ENCODE data around the gene CBR4.

Gene CBR4

DNA sequence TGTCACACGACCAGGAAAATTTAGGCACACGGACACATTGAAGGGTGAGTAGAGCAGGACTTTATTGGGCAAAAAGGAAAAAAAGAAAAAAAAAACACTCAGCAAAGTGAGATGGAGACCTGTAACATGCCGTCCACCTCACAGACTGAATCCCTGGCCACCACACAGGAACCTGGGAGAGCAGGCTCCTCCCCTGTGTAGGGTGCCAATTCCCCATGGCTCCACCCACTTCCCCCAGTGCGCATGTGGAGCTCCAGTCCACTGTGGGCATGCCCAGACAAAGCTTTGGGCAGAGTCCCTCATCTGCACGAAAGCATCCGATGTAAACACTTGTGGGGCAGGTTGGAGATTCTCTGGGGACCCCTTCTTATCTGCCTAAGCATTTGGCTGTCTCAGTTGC is 23.6 kb upstream of the CBR4 start:
- no peak for DNase-seq (ENCODE audit: low spot score)

DNA sequence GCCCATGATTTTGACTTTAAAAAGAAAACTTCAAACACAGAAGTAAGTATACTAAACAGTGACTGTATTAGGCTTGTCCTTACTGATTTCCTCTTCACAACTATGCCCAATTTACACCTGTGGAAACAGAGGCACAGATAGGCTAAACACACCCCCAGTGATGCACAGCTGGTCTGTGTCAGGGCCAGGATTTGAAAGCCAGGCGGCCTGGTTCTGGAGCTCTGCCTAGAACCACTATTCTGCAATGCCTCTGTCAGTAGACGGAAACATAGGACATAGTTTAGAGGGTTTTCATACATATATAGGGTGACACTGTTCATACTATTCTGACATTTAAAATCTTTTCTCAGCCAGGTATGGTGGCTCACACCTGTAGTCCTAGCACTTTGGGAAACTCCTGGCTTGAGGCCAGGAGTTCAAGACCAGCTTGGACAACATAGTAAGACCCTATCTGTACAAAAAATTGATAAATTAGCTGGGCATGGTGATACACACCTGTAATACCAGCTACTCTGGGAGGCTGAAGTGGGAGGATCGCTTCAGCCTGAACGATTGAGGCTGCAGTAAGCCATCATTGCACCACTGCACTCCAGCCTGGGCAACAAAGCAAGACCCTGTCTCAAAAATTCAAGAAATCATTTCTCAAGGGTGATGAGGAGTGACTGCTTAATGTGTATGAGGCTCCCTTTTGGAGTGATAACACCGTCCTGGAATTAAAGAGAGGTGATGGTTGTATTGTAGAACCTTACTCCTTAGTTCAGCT is 23.0 kb upstream of the CBR4 start:
- DNase-seq (ENCODE audit: low spot score) = no peak

DNA sequence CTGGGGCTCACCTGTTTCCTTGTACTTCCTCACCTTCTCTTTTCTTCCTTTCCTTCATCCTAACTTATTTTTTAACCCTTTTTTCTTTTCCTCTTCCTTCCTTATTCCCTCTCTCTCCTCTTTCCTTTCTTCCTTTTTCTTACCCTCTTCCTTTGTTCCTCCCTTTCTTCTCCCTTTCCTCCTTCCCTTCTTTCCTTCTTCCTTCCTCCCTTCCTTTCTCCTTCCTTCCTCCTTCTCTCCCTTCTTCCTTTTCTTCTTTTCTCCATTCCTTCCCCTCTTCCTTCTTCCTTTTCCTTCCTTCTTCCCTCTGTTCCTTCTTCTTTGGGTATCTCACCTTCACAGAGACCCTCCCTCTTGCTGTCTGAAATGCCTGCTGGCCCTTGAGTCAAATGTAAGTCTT is 22.1 kb upstream of the CBR4 start:
- DNase-seq (ENCODE audit: low spot score) = no peak

DNA sequence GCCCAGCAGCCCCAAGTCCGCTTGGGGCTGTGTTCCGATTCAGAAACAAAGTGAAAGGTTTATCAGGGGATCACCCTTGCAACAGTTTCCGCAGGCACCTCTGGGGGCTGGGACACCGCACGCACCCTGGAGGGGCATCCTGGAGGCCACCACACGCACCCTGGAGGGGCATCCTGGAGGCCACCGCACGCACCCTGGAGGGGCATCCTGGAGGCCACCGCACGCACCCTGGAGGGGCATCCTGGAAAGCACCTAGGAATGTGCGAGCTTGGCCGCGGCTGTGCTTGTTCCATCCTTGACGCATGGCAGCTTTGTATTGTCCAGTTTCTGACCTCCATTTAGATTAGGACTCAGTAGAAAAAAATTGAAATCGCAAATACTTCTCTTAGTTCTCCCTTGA is 21.3 kb upstream of the CBR4 start:
- DNase-seq (ENCODE audit: low spot score) = no peak

DNA sequence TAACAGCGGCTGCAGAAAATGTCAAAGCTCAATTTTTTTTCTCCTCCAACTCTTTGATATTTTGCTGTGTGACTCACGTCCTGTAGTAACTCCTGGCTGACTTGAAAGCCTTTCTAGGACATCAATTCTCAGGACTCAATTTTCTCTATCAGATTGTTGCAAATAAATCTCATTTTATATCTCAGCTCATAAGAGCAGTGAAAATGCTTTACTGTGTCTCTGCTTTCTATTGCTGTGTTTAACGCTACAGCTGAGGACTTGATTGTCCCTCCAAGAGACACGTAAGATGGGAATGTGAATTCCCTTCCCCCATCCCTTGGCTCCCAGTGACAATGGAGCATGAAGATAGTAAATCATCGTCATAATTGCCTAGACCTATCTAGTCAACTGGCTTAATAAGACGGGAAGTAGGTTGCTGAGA is 20.5 kb upstream of the CBR4 start:
- DNase-seq (ENCODE audit: low spot score) = no peak

DNA sequence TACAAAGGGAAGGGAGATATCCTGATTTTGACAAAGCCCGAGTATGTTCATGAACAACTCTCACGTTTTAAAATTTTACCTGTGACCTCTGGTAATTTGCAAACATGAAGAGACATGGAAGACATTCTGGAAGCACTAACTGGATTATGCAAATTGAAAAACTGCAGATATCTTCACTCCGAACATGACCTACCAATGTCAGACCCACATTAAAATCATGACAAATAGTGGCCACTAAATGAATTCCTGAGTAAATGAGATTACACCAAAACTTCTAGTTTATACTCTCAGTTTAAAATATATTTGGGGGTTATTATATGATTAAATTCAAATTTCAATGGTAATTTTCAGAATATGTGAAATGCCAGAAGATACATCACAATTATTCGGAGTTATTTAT is 19.9 kb upstream of the CBR4 start:
- DNase-seq (ENCODE audit: low spot score) = no peak

DNA sequence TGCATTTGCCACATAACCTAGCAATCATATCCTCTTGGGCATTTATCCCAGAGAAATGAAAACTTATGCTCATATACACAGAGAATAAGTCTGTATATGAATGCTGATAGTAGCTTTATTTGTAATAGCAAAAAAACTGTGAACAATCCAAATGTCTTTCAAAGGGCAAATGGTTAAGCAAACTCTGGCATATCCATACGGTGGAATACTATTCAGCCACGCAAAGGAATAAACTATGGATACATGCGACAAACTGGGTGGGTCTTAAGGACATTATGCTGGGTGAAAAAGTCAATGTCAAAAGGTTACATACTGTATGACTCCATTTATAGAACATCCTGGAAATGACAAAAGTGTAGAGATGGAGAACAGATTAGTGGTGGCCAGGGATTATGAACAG is 17.6 kb upstream of the CBR4 start:
- no peak for DNase-seq (ENCODE audit: low spot score)

DNA sequence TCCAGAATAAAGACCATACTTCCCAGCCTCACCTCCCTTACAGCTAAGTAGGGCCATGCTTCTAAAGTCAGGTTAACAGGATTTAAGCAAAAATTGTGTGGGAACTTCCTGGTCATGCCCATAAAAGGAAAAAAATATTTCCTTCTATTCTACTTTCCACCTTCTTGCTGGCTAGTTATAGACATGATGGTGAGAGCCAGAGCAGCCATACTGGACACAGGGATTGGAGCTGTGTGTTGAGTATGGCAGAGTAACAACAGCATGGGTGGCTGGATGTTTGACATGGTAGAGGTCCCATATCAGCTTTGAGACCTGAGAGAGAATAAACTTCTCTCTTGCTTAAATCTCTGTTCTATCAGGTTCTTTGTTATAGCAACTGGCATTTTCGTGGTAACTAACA is 15.1 kb upstream of the CBR4 start:
- DNase-seq (ENCODE audit: low spot score) = no peak

DNA sequence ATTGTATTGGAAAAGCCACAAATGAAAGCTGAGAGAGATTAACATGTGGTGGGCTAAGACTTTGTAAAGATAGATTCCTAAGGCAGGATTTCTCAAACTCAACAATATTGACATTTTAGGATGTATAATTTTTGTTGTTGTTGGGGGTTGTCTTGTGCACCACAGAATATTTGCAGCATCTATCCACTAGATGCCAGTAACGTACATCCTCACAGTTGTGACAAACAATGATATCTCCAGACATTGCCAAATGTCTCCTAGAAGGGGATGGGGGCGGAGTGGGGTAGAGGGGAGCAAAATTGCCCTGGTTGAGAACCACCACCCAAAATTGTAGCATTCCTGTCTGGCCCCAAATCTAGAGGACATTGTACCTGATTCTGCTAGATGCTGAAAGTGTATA is 14.7 kb upstream of the CBR4 start:
- peak; percentile 68 for DNase-seq (ENCODE audit: low spot score)

DNA sequence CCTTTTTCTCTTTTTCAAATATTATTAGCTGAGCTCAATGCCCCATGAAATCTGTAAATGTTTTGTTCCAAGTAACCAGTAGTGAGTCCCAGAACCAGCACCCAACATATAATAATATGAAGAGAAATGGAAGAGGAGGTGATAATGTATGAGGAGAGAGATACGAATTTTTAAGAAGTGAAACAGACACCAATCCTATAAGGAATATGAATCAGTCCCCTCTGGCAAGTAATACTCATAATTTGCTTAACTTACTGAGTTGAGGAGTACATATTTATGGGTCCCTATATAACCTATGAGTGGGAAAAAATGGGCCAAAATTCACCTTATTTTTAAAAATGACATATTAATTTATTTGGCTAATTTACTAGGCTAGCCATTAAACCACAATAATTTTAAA is 8.4 kb upstream of the CBR4 start:
- DNase-seq (ENCODE audit: low spot score) = no peak

DNA sequence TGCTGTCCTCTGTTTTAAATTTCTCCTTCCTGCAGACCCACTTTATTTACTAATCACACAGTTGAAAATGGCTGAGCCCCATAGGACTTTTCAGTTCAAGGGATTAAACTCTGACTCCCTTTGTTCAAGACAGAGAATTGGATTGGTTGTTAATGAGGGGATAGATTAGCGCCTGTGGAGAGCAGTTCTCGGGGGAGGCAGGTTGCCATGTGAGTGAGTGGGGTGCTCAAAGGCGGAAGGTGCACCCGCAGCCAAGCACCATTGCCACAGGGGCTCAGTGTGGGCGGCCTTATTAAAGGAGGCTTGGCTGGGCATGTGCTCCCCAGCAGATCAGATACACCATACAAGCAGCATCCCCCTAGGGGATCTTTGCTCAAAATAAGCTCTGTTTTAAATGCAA is 7.9 kb upstream of the CBR4 start:
- DNase-seq (ENCODE audit: low spot score) = no peak

DNA sequence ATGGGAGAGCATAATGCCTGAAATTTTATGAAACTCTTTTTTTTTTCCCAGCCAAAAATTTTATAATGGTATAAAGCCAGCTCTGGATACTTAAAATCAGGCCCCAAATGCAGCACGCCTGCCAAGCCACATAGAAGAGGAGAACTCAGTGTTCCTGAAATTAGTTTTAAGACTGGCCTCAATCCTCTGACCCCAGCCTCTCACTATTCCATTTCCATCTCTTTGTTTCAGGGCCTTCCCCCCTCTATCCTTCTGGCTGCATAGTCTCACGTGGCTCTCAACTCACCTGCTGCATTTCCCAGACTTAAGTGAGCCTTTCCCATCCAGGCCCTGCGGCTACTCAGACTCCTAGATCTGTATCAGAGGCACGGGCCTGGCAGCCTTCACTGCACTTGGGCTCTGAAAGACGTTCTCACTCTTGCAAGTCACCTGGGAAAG is 5.2 kb upstream of the CBR4 start:
- DNase-seq (ENCODE audit: low spot score) = no peak

DNA sequence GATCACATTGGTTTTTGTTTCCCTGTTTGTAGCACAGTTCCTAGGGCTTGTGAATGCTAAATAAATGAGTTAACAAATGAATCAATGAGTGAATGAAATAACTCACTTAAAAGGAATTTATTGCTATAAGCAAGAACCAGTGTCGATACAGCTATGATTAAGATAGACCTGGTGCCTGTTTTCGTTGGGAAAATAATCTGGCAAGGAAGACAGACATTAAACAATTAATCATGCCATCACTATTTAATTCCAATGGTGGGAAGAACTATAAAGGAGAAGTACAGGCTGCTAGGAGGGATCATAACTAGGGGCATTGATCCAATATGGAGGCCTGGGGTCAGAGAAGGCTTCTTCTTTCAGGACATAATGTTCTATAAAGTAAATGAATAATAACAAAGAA is 4.5 kb upstream of the CBR4 start:
- no peak for DNase-seq (ENCODE audit: low spot score)

DNA sequence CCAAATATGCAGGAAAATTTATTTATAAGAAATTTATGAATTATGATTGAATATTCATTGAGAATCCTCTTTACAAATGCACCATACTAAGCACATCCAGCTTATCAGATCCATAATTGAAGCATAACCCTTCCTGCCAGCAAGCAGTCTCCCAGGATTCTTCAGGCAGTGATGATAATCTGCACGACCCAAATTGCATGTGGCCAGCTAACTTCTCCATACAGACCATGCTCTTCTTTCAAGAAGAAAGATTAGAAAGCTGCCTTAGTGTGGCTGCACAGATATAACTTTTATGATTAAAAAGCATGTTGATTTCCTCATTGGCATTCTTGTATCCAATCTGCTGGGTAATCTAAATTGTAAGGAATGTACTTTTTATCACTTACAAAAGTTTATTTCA is 3.3 kb upstream of the CBR4 start:
- DNase-seq (ENCODE audit: low spot score) = no peak

DNA sequence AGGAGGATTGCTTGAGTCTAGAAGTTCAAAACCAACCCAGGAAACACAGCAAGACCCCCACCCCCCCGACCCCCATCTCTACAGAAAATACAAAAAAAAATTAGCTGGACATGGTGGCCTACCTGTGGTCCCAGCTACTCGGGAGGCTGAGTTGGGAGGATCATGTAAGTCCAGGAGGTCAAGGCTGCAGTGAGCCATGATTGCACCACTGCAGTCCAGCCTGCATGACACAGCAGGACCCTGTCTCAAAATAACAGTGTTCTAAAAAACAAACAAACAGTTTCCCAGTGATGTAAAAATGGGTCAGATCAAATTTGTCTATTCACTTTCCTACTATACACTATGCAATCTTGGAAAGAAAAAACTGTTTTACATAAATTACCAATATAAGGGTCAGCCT is 2.0 kb upstream of the CBR4 start:
- no peak for DNase-seq (ENCODE audit: low spot score)

DNA sequence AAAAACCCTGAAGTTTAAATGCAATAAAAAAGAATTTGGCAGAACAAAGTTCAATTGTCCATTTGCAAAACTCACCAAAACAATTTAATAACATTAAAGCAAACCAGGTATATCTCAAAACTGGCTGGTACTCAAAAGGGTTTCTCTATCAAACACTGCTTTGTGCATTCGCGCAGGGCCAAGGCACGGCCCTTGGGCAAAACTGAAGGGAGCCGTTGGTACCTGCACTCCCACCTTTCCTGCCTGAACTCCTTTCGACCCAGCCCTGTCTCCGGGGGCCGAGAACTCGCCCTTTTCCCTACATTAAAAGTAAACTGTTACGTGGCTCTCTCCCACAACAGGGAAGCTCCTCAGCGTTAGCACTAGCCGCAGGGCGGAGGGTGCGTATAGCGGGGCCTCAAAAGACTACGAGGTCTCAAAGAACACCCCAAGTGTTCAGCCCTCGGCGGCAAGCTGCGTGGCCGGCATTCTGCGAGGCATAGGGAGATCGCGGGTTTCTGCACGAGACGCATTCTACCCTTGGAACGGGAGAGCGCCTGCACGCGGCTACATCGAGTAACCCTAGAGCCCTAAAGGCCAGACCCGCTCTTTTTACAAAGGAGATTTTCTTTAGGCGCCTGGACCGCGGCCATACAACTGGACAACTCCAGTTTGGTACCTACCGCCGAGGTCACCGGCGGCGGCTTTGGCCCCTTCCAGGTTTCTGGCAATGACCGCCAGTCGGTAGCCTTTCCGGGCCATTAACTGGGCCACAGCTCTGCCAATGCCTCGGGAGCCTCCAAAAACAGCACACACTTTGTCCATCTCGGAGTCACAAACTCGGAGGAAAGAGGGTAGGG is 550 bp downstream of the CBR4 start:
- DNase-seq (ENCODE audit: low spot score) = peak; percentile 74

DNA sequence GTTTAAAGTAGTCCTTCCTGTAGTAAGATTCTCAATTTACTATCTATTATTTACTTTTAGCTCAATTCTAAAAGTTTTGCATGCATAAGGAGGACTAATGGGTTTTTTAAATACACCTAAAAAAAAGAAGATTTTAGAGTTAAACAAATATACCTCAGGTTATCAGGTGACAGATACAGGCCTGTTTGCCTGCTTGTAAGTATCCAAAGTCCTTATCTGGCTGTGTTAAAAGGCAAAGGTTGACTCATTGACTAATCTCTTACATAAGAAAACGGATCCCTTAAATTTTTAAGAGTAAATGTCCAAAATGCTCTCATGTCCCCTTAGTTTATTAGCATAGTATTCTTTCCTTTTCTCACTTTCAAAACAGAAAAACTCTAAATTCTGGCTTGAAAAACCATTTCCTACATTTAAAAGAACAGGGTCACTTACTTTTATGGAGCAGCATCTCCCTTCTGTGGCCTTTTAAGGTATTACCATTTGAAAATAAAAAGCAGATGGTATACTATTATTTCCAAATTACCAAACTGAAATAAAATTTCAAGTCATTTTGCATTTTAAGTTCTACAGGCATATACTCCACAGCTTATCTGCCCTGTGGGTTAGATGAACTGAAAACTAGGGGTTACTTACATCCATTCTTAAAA is 4.5 kb downstream of the CBR4 start:
- no peak for DNase-seq (ENCODE audit: low spot score)

DNA sequence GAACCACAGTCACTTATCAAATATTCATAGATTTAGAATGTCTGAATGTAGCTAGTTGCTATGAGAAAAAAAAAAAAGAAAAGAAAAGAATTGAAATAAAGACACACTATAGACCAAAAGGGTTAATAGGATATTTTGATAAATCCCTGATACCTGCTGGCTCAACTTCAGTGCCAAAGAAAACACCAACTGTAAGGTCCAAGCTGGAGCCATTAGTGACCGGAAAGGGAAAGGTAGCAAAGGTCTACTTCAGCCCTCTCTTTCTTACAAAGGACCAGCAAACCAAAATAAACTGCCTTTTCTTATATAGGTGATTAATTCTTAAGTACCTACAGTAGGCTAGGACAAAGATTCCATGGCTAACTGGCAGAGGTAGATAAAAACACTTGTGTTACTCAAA is 9.7 kb downstream of the CBR4 start:
- no peak for DNase-seq (ENCODE audit: low spot score)

DNA sequence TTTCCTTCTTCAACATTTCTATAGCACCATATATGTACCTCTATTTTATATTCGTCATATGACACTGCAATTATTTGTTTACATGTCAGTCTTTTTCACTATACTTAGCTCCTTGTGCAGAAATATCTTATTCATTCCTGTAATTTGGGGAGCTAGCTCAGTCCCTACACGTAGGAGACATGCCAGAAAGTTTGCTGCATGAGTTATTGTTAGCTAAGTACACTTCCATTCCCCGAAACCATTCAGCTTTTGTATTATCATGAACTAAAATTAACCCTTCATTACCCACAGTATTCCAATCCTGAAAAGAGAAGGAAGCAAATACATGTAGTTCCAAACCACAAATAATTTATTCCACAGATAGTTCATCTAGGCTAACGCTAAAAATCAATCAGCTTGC is 10.2 kb downstream of the CBR4 start:
- DNase-seq (ENCODE audit: low spot score) = no peak

DNA sequence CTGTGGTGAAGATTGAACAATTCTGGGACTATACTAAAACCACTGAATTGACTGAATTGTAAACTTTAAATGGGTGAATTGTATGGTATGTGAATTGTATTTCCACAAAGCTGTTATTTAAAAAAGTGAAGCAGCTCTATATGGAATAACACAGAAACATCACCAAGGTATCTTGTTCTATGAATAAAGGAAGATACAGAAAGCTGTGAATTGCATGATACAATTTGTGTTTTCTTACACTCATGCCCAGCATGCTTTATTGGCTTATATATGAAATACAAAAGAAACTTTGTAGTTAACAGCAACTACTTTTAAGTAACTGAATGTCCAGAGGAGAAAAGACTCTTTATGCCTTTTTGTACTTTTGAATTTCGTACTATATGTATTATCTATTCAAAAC is 11.5 kb downstream of the CBR4 start:
- no peak for DNase-seq (ENCODE audit: low spot score)

DNA sequence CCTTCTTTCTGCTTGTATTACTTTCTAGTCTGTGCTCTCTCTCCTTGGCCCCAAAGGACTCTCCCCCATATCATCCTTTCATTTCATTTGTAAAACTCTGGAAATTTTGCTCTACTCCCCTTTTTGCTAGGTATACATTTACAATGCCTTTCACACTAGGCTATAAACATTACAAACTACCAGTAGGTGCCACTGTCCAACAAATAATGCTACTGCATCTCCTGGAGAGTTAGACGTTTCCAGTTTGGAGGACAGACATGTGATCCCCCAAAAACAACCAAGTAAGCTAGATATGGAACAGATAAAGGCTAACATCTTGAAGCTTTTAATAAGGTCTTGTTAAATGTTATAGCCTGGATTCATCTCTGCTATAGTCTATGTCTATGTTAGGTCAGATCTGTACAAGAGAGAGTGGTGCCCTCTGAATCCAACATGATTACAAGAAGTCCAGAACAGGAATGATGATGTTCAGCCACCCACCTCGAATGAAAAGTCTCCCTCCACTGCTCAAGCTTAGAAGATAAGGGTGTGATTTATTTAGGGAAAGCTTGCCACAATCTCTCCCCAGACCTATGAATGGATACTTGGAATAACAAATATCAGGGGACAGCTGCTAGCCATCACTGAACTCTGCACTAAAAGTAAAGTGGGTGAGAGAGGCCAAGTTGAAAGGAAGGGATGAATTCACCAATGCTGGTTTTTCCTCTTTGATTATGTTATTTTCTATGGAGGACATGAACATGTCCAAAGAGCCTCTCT is 14.3 kb downstream of the CBR4 start:
- peak; percentile 23 for DNase-seq (ENCODE audit: low spot score)

DNA sequence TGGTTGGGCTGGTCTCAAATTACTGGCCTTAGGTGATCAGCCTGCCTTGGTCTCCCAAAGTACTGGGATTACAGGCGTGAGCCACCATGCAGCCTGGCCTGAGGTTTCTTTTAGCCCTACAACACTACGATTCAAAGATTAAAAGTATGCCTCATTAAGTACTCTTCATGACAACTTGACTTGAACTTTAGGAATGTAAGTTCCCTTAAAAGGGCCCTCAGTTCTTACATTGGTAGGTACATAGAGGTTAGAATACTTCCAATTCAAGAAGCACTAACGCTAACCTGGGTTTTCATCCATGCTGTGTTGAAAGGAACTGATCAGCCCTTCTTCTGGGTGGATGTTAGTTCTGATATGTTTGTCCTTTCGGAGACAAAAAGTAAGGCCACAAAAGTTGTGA is 15.1 kb downstream of the CBR4 start:
- DNase-seq (ENCODE audit: low spot score) = no peak
